HEK293T (cell line): ENCODE results near the gene CRY1.

Experiments used
- CTCF ChIA-PET: fragments of 350-600 bp; formaldehyde crosslinking; extraction: SDS; loops from one replicate; lab custom pipeline; 2021; ENCODE audit warnings: antibody characterized with exemption, inconsistent platforms; lab: Yijun Ruan, JAX
- POLR2A ChIA-PET: fragments of 350-600 bp; formaldehyde crosslinking; extraction: SDS; loops from one replicate; lab custom pipeline; 2020; ENCODE audit warnings: antibody characterized with exemption, inconsistent platforms; lab: Yijun Ruan, JAX
- DNase-seq: peaks from one replicate; pipeline ENCODE4 v3.0.0; 2012; ENCODE audit warnings: mixed read lengths; ENCODE audit errors: extremely low spot score
- ARNT ChIP-seq: fragments of 450-650 bp; IDR thresholded peaks from 2 replicates; pipeline ENCODE4 v1.6.1; 2017; ENCODE audit warnings: mild to moderate bottlenecking
- BHLHE40 ChIP-seq: fragments of 450-650 bp; IDR thresholded peaks from 2 replicates; pipeline ENCODE4 v1.6.1; 2016; ENCODE audit warnings: mild to moderate bottlenecking, moderate library complexity, borderline replicate concordance
- CTBP1 ChIP-seq: fragments of 450-650 bp; IDR thresholded peaks from 2 replicates; pipeline ENCODE4 v1.6.1; 2016; ENCODE audit warnings: borderline replicate concordance
- ELF4 ChIP-seq: fragments of 450-650 bp; IDR thresholded peaks from 2 replicates; pipeline ENCODE4 v1.6.1; 2017; ENCODE audit warnings: antibody characterized with exemption
- FOXA1 ChIP-seq: fragments of 450-650 bp; IDR thresholded peaks from 2 replicates; pipeline ENCODE4 v1.6.1; 2016; ENCODE audit warnings: mild to moderate bottlenecking
- FOXK2 ChIP-seq: fragments of 450-650 bp; IDR thresholded peaks from 2 replicates; pipeline ENCODE4 v1.6.1; 2016; ENCODE audit warnings: mild to moderate bottlenecking
- FOXM1 ChIP-seq: fragments of 450-650 bp; IDR thresholded peaks from 2 replicates; pipeline ENCODE4 v1.6.1; 2017; ENCODE audit warnings: mild to moderate bottlenecking, borderline replicate concordance
- HDGF ChIP-seq: fragments of 450-650 bp; IDR thresholded peaks from 2 replicates; pipeline ENCODE4 v1.6.1; 2017; ENCODE audit warnings: antibody characterized with exemption, borderline replicate concordance
- L3MBTL2 ChIP-seq: fragments of 450-650 bp; conservative IDR thresholded peaks from 2 replicates; pipeline ENCODE4 v1.6.1; 2016; ENCODE audit warnings: mild to moderate bottlenecking
- LEF1 ChIP-seq: fragments of 450-650 bp; IDR thresholded peaks from 2 replicates; pipeline ENCODE4 v1.6.1; 2017; ENCODE audit warnings: mild to moderate bottlenecking, borderline replicate concordance
- NFRKB ChIP-seq: fragments of 450-650 bp; IDR thresholded peaks from 2 replicates; pipeline ENCODE4 v1.6.1; 2016; ENCODE audit warnings: mild to moderate bottlenecking, moderate library complexity
- PKNOX1 ChIP-seq: fragments of 450-650 bp; IDR thresholded peaks from 2 replicates; pipeline ENCODE4 v1.6.1; 2016
- SP1 ChIP-seq: fragments of 450-650 bp; IDR thresholded peaks from 2 replicates; pipeline ENCODE4 v1.6.1; 2017
- SUZ12 ChIP-seq: fragments of 450-650 bp; IDR thresholded peaks from 2 replicates; pipeline ENCODE4 v1.6.1; 2016; ENCODE audit warnings: mild to moderate bottlenecking
- TARDBP ChIP-seq: fragments of 450-650 bp; IDR thresholded peaks from 2 replicates; pipeline ENCODE4 v1.6.1; 2016
- ZNF384 ChIP-seq: fragments of 450-650 bp; IDR thresholded peaks from 2 replicates; pipeline ENCODE4 v1.6.1; 2016

CRY1 gene

GRCh38 chr12:107125833-107126232 lies 32.5 kb upstream of the CRY1 start:
- POLR2A ChIA-PET: no interaction called here
- no peak for DNase-seq
- no peak for TF ChIP-seq ELF4
- TF ChIP-seq CTBP1: no peak
- no peak for TF ChIP-seq FOXA1
- no peak for TF ChIP-seq LEF1
- no peak for TF ChIP-seq BHLHE40
- no peak for TF ChIP-seq L3MBTL2
- no peak for TF ChIP-seq FOXK2
- no peak for TF ChIP-seq SUZ12
- TF ChIP-seq TARDBP: no peak
- no peak for TF ChIP-seq SP1
- TF ChIP-seq ZNF384: no peak
- no peak for TF ChIP-seq ARNT
- no peak for TF ChIP-seq HDGF
- no peak for TF ChIP-seq FOXM1
- TF ChIP-seq PKNOX1: no peak
- TF ChIP-seq NFRKB: no peak
- CTCF ChIA-PET: interaction anchor here (0.6 to 1.3 kb wide), 4 partner anchors 21 to 484 kb away, joined by 3 to 4 read pairs (median 4); no protein-coding TSS in a partner anchor

- TF ChIP-seq HDGF (no peak), BHLHE40 (no peak)
- POLR2A ChIA-PET: no interaction called here
- DNase-seq: no peak
- CTCF ChIA-PET: no interaction called here
Measured at GRCh38 chr12:107122452-107122958, 29.2 kb upstream of the CRY1 start.

GRCh38 chr12:107119091-107119490 lies 25.7 kb upstream of the CRY1 start:
- ChIA-PET CTCF (no interaction called here), POLR2A (no interaction called here)
- TF ChIP-seq PKNOX1 (no peak), ELF4 (no peak), L3MBTL2 (no peak)
- no peak for DNase-seq

GRCh38 chr12:107118624-107119023 lies 25.3 kb upstream of the CRY1 start:
- CTCF ChIA-PET: no interaction called here
- TF ChIP-seq FOXM1: no peak
- no peak for TF ChIP-seq ELF4
- TF ChIP-seq FOXK2: no peak
- TF ChIP-seq ZNF384: no peak
- no peak for TF ChIP-seq SUZ12
- TF ChIP-seq HDGF: no peak
- no peak for TF ChIP-seq L3MBTL2
- no peak for TF ChIP-seq LEF1
- TF ChIP-seq PKNOX1: no peak
- TF ChIP-seq TARDBP: no peak
- DNase-seq: no peak
- POLR2A ChIA-PET: no interaction called here

GRCh38 chr12:107115119-107115518 lies 21.8 kb upstream of the CRY1 start:
- ChIA-PET CTCF (interaction anchor here (0.6 to 1.4 kb wide), 5 partner anchors 10 to 469 kb away, joined by 3 to 8 read pairs (median 3); no protein-coding TSS in a partner anchor), POLR2A (no interaction called here)
- TF ChIP-seq HDGF (no peak), PKNOX1 (no peak), CTBP1 (no peak), FOXM1 (no peak), ZNF384 (no peak), BHLHE40 (no peak), SP1 (no peak), FOXK2 (no peak)
- no peak for DNase-seq

GRCh38 chr12:107111314-107111713 lies 18.0 kb upstream of the CRY1 start:
- TF ChIP-seq L3MBTL2: no peak
- no peak for TF ChIP-seq FOXA1
- no peak for TF ChIP-seq TARDBP
- no peak for DNase-seq
- ChIA-PET POLR2A (interaction anchor here (0.6 to 0.9 kb wide), 2 partner anchors 18 to 123 kb away, joined by 3 read pairs; partner anchors contain the start of gene CRY1), CTCF (interaction anchor here (0.7 kb wide), 1 partner anchor 498 kb away, joined by 3 read pairs; no protein-coding TSS in a partner anchor)
